SK-N-SH (cell line): Measurements from ENCODE around the gene SACM1L. TPM values are rescaled to one million over a fixed set of nuclear protein-coding genes. Genes with fewer than 3 reads are reported as not detected.

Experiments used
- CHD2 ChIP-seq: fragments of 150-350 bp; IDR thresholded peaks from 2 replicates; pipeline ENCODE4 v1.6.1; 2018; ENCODE audit warnings: low read length; ENCODE audit not compliant: partially characterized antibody
- CTCF ChIP-seq: fragments of 200-600 bp; sonication (generic); IDR thresholded peaks from 2 replicates; pipeline ENCODE4 v1.6.1; 2017; ENCODE audit warnings: antibody characterized with exemption, mild to moderate bottlenecking, moderate library complexity
- ELF1 ChIP-seq: IDR thresholded peaks from 2 replicates; pipeline ENCODE4 v1.4.0; 2012
- FOXJ3 ChIP-seq: sonication (generic); formaldehyde crosslinking; IDR thresholded peaks from 2 replicates; pipeline ENCODE4 v1.5.1; 2020; ENCODE audit warnings: mild to moderate bottlenecking, missing genetic modification reagents
- FOXM1 ChIP-seq: IDR thresholded peaks from 2 replicates; pipeline ENCODE4 v1.4.0; 2012; ENCODE audit warnings: low read depth, mild to moderate bottlenecking
- GATA2 ChIP-seq: sonication (generic); formaldehyde crosslinking; IDR thresholded peaks from 2 replicates; pipeline ENCODE4 v1.5.0; 2020; ENCODE audit warnings: mild to moderate bottlenecking, missing genetic modification reagents
- IRF3 ChIP-seq: fragments of 150-350 bp; IDR thresholded peaks from 2 replicates; pipeline ENCODE4 v1.6.1; 2016; ENCODE audit warnings: mild to moderate bottlenecking, low read depth, low read length
- MEF2A ChIP-seq: IDR thresholded peaks from 2 replicates; pipeline ENCODE4 v1.4.0; 2012; ENCODE audit warnings: low read depth, borderline replicate concordance
- PBX3 ChIP-seq: IDR thresholded peaks from 2 replicates; pipeline ENCODE4; 2012
- RAD21 ChIP-seq: IDR thresholded peaks from 2 replicates; pipeline ENCODE4 v1.6.1; 2012; ENCODE audit warnings: mild to moderate bottlenecking, low read length
- RCOR1 ChIP-seq: fragments of 150-350 bp; IDR thresholded peaks from 2 replicates; pipeline ENCODE4 v1.6.1; 2017; ENCODE audit warnings: antibody characterized with exemption, low read length
- SIN3A ChIP-seq: IDR thresholded peaks from 2 replicates; pipeline ENCODE4 v1.6.1; 2012; ENCODE audit warnings: low read depth, mild to moderate bottlenecking, low read length, moderate library complexity, borderline replicate concordance
- TAF1 ChIP-seq: IDR thresholded peaks from 2 replicates; pipeline ENCODE4 v1.6.1; 2012; ENCODE audit warnings: low read depth, mild to moderate bottlenecking, low read length, moderate library complexity, borderline replicate concordance
- TCF12 ChIP-seq: IDR thresholded peaks from 2 replicates; pipeline ENCODE4 v1.4.0; 2012
- TEAD4 ChIP-seq: IDR thresholded peaks from 2 replicates; pipeline ENCODE4 v1.4.0; 2012; ENCODE audit warnings: mild to moderate bottlenecking, borderline replicate concordance; ENCODE audit not compliant: insufficient read depth
- USF1 ChIP-seq: IDR thresholded peaks from 2 replicates; pipeline ENCODE4 v1.4.0; 2012; ENCODE audit warnings: low read depth, borderline replicate concordance
- USF2 ChIP-seq: fragments of 150-350 bp; IDR thresholded peaks from 2 replicates; pipeline ENCODE4 v1.6.1; 2017; ENCODE audit warnings: antibody characterized with exemption, low read length, low read depth, borderline replicate concordance
- YY1 ChIP-seq: IDR thresholded peaks from 2 replicates; pipeline ENCODE4 v1.4.0; 2012; ENCODE audit warnings: low read depth, mild to moderate bottlenecking
- ZBTB33 ChIP-seq: IDR thresholded peaks from 2 replicates; pipeline ENCODE4 v1.4.0; 2012; ENCODE audit warnings: low read depth, borderline replicate concordance
- polyA plus RNA-seq, 3 experiments: library from polyadenylated mRNA; depleted of rRNA; stranded (reverse); fragments of >200 nt; gene quantifications; 2 replicates each; pipeline ENCODE4 v1.2.3, GENCODE V29; 2012

The SACM1L gene
- polyA plus RNA-seq, 1 of the 3 experiments (the other 2 are of a cell fraction) = 11.2 TPM

- TF ChIP-seq CTCF (no peak; the same call in 1 of the 2 replicates), TCF12 (no peak; the same call in 1 of the 2 replicates), SIN3A (no peak), GATA2 (CRISPR knock-in tag) (peak; percentile 91), FOXJ3 (no peak; the same call in 1 of the 2 replicates), ELF1 (no peak), IRF3 (no peak), RAD21 (peak; percentile 30; the same call in 1 of the 2 replicates), PBX3 (no peak), YY1 (no peak), CHD2 (peak; percentile 76), TEAD4 (no peak), ZBTB33 (no peak), USF2 (peak; percentile 19; the same call in 1 of the 2 replicates), MEF2A (no peak), RCOR1 (peak; percentile 79), FOXM1 (no peak), USF1 (peak; percentile 34; the same call in 1 of the 2 replicates), TAF1 (no peak)
Measured at GRCh38 chr3:45690336-45691035, 1.3 kb downstream of the SACM1L start (continued).
